IMR-90 (cell line): ENCODE data around the gene PDE6A. TPM values are rescaled to one million over a fixed set of nuclear protein-coding genes. Genes with fewer than 3 reads are reported as not detected.

ENCODE experiments used
- ATAC-seq: fragments of 200-7000 bp; cut with Tn5 transposase; 2 replicates; pipeline ENCODE4 v1.9.1; 2020; ENCODE audit warnings: low read depth, mild to moderate bottlenecking, moderate library complexity
- BruUV-seq: library from RNA; stranded (reverse); fragments of 400-500 nt; replicated peaks from 2 replicates; lab custom pipeline; 2021; lab: Mats Ljungman, UMichigan
- CTCF ChIA-PET: fragments of 300-600 bp; formaldehyde crosslinking; extraction: SDS; loops from one replicate; lab custom pipeline; 2021; ENCODE audit warnings: antibody characterized with exemption; lab: Yijun Ruan, JAX
- POLR2A ChIA-PET: fragments of 300-600 bp; sonication (Branson Sonifier 250); formaldehyde crosslinking; loops from one replicate; lab custom pipeline; 2022; ENCODE audit warnings: antibody characterized with exemption; ENCODE audit not compliant: unreplicated experiment; lab: Charles Lee
- DNase-seq: peaks from one replicate; pipeline ENCODE4 v3.0.0; 2013
- H2AFZ ChIP-seq: replicated peaks from 2 replicates; pipeline ENCODE3; 2013; ENCODE audit warnings: low read length, mild to moderate bottlenecking; ENCODE audit not compliant: poor library complexity
- H2AK5ac ChIP-seq: 2 replicates; pipeline ENCODE4 v1.6.1; 2013; ENCODE audit warnings: low read depth, low read length, inconsistent platforms
- H2AK9ac ChIP-seq: replicated peaks from 2 replicates; pipeline ENCODE3; 2013; ENCODE audit warnings: mild to moderate bottlenecking, low read depth, low read length, moderate library complexity; ENCODE audit not compliant: poor library complexity
- H2BK120ac ChIP-seq: 2 replicates; pipeline ENCODE4 v1.6.1; 2013; ENCODE audit warnings: low read depth, low read length, inconsistent platforms
- H2BK15ac ChIP-seq: 3 replicates; pipeline ENCODE4 v1.6.1; 2013; ENCODE audit warnings: low read depth, low read length, inconsistent platforms
- H2BK20ac ChIP-seq: 2 replicates; pipeline ENCODE4 v1.6.1; 2013; ENCODE audit warnings: low read depth, mild to moderate bottlenecking, inconsistent platforms, low read length, moderate library complexity
- H2BK5ac ChIP-seq: 2 replicates; pipeline ENCODE4 v1.6.1; 2013; ENCODE audit warnings: mild to moderate bottlenecking, low read depth, low read length, inconsistent platforms; ENCODE audit not compliant: poor library complexity, severe bottlenecking
- H3K14ac ChIP-seq: replicated peaks from 2 replicates; pipeline ENCODE4 v1.6.1; 2013; ENCODE audit warnings: low read depth, low read length, inconsistent platforms
- H3K18ac ChIP-seq: 2 replicates; pipeline ENCODE4 v1.6.1; 2013; ENCODE audit warnings: low read depth, low read length, control low read depth
- H3K23ac ChIP-seq: 2 replicates; pipeline ENCODE4 v1.6.1; 2013; ENCODE audit warnings: low read depth, low read length, inconsistent platforms
- H3K27ac ChIP-seq: 2 replicates; pipeline ENCODE4 v1.5.1; 2013; ENCODE audit warnings: mild to moderate bottlenecking, control low read depth, low read length; ENCODE audit not compliant: insufficient read depth
- H3K27me3 ChIP-seq: 2 replicates; pipeline ENCODE4 v1.6.1; 2013; ENCODE audit warnings: low read length; ENCODE audit not compliant: control insufficient read depth, insufficient read depth
- H3K36me3 ChIP-seq: 2 replicates; pipeline ENCODE4 v1.6.1; 2013; ENCODE audit warnings: low read length, mixed read lengths; ENCODE audit not compliant: control insufficient read depth, insufficient read depth
- H3K4ac ChIP-seq: 2 replicates; pipeline ENCODE4 v1.6.1; 2013; ENCODE audit warnings: low read depth, low read length, inconsistent platforms
- H3K4me1 ChIP-seq: 2 replicates; pipeline ENCODE4 v1.6.1; 2013; ENCODE audit warnings: low read length, mixed read lengths; ENCODE audit not compliant: control insufficient read depth, insufficient read depth
- H3K4me2 ChIP-seq: 2 replicates; pipeline ENCODE4 v1.6.1; 2013; ENCODE audit warnings: low read depth, mild to moderate bottlenecking, control low read depth, low read length, moderate library complexity
- H3K4me3 ChIP-seq: 2 replicates; pipeline ENCODE4 v1.5.1; 2013; ENCODE audit warnings: low read depth, mild to moderate bottlenecking, control low read depth, low read length, moderate library complexity; ENCODE audit not compliant: insufficient read depth
- H3K56ac ChIP-seq: 2 replicates; pipeline ENCODE4 v1.6.1; 2013; ENCODE audit warnings: low read length, inconsistent platforms; ENCODE audit not compliant: insufficient read depth; ENCODE audit errors: extremely low read depth
- H3K79me1 ChIP-seq, 2 experiments: 2 replicates each; pipeline ENCODE4 v1.6.1; 2013; ENCODE audit warnings: low read length in 2 of 2, inconsistent platforms in 1 of 2, low read depth in 1 of 2
- H3K9ac ChIP-seq: 2 replicates; pipeline ENCODE4 v1.6.1; 2013; ENCODE audit warnings: low read depth, low read length, control low read depth
- H3K9me1 ChIP-seq: 2 replicates; pipeline ENCODE4 v1.6.1; 2013; ENCODE audit warnings: low read length, inconsistent platforms; ENCODE audit not compliant: insufficient read depth
- H3K9me3 ChIP-seq: 2 replicates; pipeline ENCODE4 v1.6.1; 2013; ENCODE audit warnings: low read length; ENCODE audit not compliant: control insufficient read depth, insufficient read depth
- H4K20me1 ChIP-seq: 2 replicates; pipeline ENCODE4 v1.6.1; 2013; ENCODE audit warnings: low read length, inconsistent platforms; ENCODE audit not compliant: insufficient read depth
- H4K5ac ChIP-seq: 2 replicates; pipeline ENCODE4 v1.6.1; 2013; ENCODE audit warnings: mild to moderate bottlenecking, low read depth, low read length, control low read depth
- H4K8ac ChIP-seq, 2 experiments: 2 replicates each; pipeline ENCODE4 v1.6.1; 2013; ENCODE audit warnings: low read depth in 2 of 2, low read length in 2 of 2, control low read depth in 1 of 2, inconsistent platforms in 1 of 2
- H4K91ac ChIP-seq: 2 replicates; pipeline ENCODE4 v1.6.1; 2013; ENCODE audit warnings: low read depth, low read length, inconsistent platforms; ENCODE audit not compliant: insufficient read depth
- BHLHE40 ChIP-seq: fragments of 150-350 bp; IDR thresholded peaks from 2 replicates; pipeline ENCODE4 v1.6.1; 2016; ENCODE audit warnings: mild to moderate bottlenecking, low read depth, low read length
- CEBPB ChIP-seq: IDR thresholded peaks from 2 replicates; pipeline ENCODE4 v1.6.1; 2012; ENCODE audit warnings: low read depth, low read length, improper control_type of control experiment
- CHD1 ChIP-seq: IDR thresholded peaks from 2 replicates; pipeline ENCODE4 v1.6.1; 2012; ENCODE audit warnings: low read depth, low read length, improper control_type of control experiment
- CTCF ChIP-seq: conservative IDR thresholded peaks from 2 replicates; pipeline ENCODE4 v1.5.1; 2012; ENCODE audit warnings: mild to moderate bottlenecking, low read depth, low read length, improper control_type of control experiment
- ELK1 ChIP-seq: fragments of 150-350 bp; IDR thresholded peaks from 2 replicates; pipeline ENCODE4 v1.6.1; 2016; ENCODE audit warnings: low read depth, mild to moderate bottlenecking, low read length, moderate library complexity, borderline replicate concordance
- FOS ChIP-seq: fragments of 150-350 bp; IDR thresholded peaks from 2 replicates; pipeline ENCODE4 v1.6.1; 2016; ENCODE audit warnings: low read depth, low read length
- MAZ ChIP-seq: IDR thresholded peaks from 2 replicates; pipeline ENCODE4 v1.6.1; 2012; ENCODE audit warnings: low read depth, mild to moderate bottlenecking, low read length, improper control_type of control experiment, moderate library complexity, borderline replicate concordance
- MXI1 ChIP-seq: IDR thresholded peaks from 2 replicates; pipeline ENCODE4 v1.6.1; 2012; ENCODE audit warnings: low read depth, mild to moderate bottlenecking, low read length, moderate library complexity, borderline replicate concordance
- NFE2L2 ChIP-seq: fragments of 150-350 bp; IDR thresholded peaks from 2 replicates; pipeline ENCODE4 v1.6.1; 2016; ENCODE audit warnings: low read depth, mild to moderate bottlenecking, low read length
- POLR2A ChIP-seq: IDR thresholded peaks from 2 replicates; pipeline ENCODE4 v1.6.1; 2012; ENCODE audit warnings: mild to moderate bottlenecking, low read depth, low read length
- RCOR1 ChIP-seq: IDR thresholded peaks from 2 replicates; pipeline ENCODE4 v1.6.1; 2012; ENCODE audit warnings: mild to moderate bottlenecking, low read length, improper control_type of control experiment; ENCODE audit not compliant: insufficient replicate concordance
- RFX5 ChIP-seq: IDR thresholded peaks from 2 replicates; pipeline ENCODE4 v1.8.0; 2012; ENCODE audit warnings: low read depth, mild to moderate bottlenecking, low read length, moderate library complexity
- SMC3 ChIP-seq: fragments of 150-350 bp; IDR thresholded peaks from 2 replicates; pipeline ENCODE4 v1.6.1; 2016; ENCODE audit warnings: low read depth, mild to moderate bottlenecking, antibody characterized with exemption, low read length, moderate library complexity
- WGBS, 2 experiments: methylation state at CpG; one replicate each; pipeline versions ENCODE4 v1.1.5 to v1.1.7; 2013; ENCODE audit warnings: missing lambda C conversion rate in 2 of 2; ENCODE audit not compliant: insufficient read length in 1 of 2; ENCODE audit errors: extremely low coverage in 2 of 2; 5-methylcytosine and 5-hydroxymethylcytosine counted together
- dilution Hi-C: fragments of 300-500 bp; cut with HindIII; formaldehyde crosslinking; loops from one replicate; pipeline ENCODE4 v1.14.3; 2018; ENCODE audit warnings: low sequenced_read_pairs; ENCODE audit not compliant: unreplicated experiment
- in situ Hi-C: fragments of 300-500 bp; cut with MboI; formaldehyde crosslinking; loops from 3 replicates; pipeline ENCODE4 v1.14.3; 2019; ENCODE audit warnings: low sequenced_read_pairs, inconsistent platforms, mixed read lengths
- intact Hi-C: fragments of 100-400 bp; cut with micrococcal nuclease; formaldehyde crosslinking; loops from 2 replicates; pipeline ENCODE4 v1.10.0; 2022
- polyA plus RNA-seq, 3 experiments: library from polyadenylated mRNA; depleted of rRNA; stranded (reverse); fragments of >200 nt; gene quantifications; 2 replicates each; pipeline ENCODE4 v1.2.3, GENCODE V29; 2012; ENCODE audit warnings: low replicate concordance in 1 of 3
- total RNA-seq: library from RNA; depleted of rRNA; stranded (reverse); fragments of >200 nt; gene quantifications from 2 replicates; pipeline ENCODE4 v1.2.3, GENCODE V29; 2012
- TF ChIP-seq, protein P1 (sequence below): fragments of 150-350 bp; IDR thresholded peaks from 2 replicates; pipeline ENCODE4 v1.6.1; 2017; ENCODE audit warnings: mild to moderate bottlenecking, antibody characterized with exemption, low read length, low read depth

PDE6A gene
- total and polyA plus RNA-seq, 2 of the 4 experiments (the other 2 are of a cell fraction) = not detected

DNA sequence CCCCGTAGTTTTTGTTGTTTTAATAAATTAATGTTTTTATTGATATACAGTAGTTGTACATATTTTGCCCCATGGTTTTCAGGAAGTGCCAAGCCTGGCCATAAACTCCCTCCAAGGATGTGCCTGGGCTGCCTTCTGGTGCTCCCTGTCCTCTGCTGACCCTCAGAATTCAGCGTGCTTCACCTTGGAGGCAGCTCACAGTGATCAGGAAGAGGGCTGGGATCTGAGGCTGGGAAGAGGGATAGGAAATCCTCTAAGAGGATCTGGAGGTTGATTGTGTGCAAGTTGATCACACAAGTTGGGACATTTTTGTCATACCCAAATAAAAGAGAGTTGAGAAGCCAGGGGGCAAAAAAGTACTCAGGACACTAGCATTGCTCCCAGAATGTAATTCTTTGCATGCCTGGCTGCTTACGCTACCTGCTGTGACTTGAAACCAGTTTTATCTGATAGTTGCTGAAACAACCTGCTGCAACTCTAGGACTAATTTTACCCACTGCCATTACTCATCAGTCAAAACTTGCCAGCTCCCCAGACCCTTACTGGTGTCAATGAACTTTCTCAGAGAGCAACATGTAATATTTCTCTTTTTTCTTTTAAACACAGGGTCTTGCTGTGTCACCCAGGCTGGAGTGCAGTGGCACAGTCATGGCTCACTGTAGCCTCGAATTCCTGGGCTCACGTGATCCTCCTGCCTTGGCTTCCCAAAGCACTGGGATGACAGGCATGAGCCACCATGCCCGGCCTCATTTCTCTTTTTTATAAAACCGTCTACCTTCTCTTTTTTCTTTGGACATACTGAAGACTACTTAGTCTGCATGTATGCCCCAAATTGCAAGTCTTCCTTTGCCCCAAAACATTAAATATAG lies 29.0 kb downstream of the PDE6A start:
- Histone ChIP-seq H2AFZ (no peak overlapping the region), H2BK20ac (no peak overlapping the region), H3K4me1 (no peaks in the 10 kb centered on the region), H3K9me1 (0 out of 2 replicates have a peak, but pooled peaks cover 3% of the 10 kb centered on the region), H3K4me2 (no peak overlapping the region), H4K5ac (no peak overlapping the region), H3K9ac (no peak overlapping the region), H2BK15ac (no peak overlapping the region), H2BK120ac (no peak overlapping the region), H2BK5ac (no peak overlapping the region), H4K8ac (no peak overlapping the region), H4K20me1 (no peaks in the 10 kb centered on the region), H4K91ac (no peak overlapping the region), H3K79me1 (no peaks in the 10 kb centered on the region), H3K4ac (no peak overlapping the region), H2AK5ac (no peak overlapping the region), H3K4me3 (no peak overlapping the region), H3K23ac (no peak overlapping the region), H2AK9ac (no peak overlapping the region), H3K14ac (no peak overlapping the region), H3K27me3 (peaks cover 18% of the 10 kb centered on the region), H3K27ac (no peak overlapping the region), H3K18ac (no peak overlapping the region), H3K9me3 (no peaks in the 10 kb centered on the region), H3K36me3 (no peaks in the 10 kb centered on the region), H3K56ac (no peak overlapping the region)
- ChIA-PET POLR2A (interaction anchor here (0.6 kb wide), 1 partner anchor 40 kb away, joined by 6 read pairs; no protein-coding TSS in a partner anchor), CTCF (interaction anchor here (0.7 kb wide), 1 partner anchor 733 kb away, joined by 4 read pairs; no protein-coding TSS in a partner anchor)
- 100% methylated on average over 1 of the region's 7 CpGs; no CpG with 5 or more reads in 1 of the 2 experiments for WGBS, 2 experiments
- dilution Hi-C loops (no loop called here), intact Hi-C loops (no loop called here), in situ Hi-C loops (no loop called here)
- no peak for DNase-seq
- BruUV-seq = no TSS peak
- ATAC-seq = no peak
- TF ChIP-seq NFE2L2 = no peak
- no peak for TF ChIP-seq FOS
- TF ChIP-seq SMC3 = no peak
- TF ChIP-seq, protein P1, sequence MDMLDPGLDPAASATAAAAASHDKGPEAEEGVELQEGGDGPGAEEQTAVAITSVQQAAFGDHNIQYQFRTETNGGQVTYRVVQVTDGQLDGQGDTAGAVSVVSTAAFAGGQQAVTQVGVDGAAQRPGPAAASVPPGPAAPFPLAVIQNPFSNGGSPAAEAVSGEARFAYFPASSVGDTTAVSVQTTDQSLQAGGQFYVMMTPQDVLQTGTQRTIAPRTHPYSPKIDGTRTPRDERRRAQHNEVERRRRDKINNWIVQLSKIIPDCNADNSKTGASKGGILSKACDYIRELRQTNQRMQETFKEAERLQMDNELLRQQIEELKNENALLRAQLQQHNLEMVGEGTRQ = no peak
- no peak for TF ChIP-seq RCOR1
- no peak for TF ChIP-seq CEBPB
- TF ChIP-seq BHLHE40 = no peak
- no peak for TF ChIP-seq RFX5
- TF ChIP-seq CTCF = no peak
- TF ChIP-seq MAZ = no peak
- no peak for TF ChIP-seq MXI1
- TF ChIP-seq CHD1 = no peak
- TF ChIP-seq ELK1 = no peak
- TF ChIP-seq POLR2A = no peak
